H9 (cell line): ENCODE results near the gene CRABP2. TPM values are rescaled to one million over a fixed set of nuclear protein-coding genes. Genes with fewer than 3 reads are reported as not detected.

Source experiments
- DNase-seq: peaks from one replicate; pipeline ENCODE4 v3.0.0-alpha.2; 2017
- H2AFZ ChIP-seq: one replicate; pipeline ENCODE4 v1.6.1; 2013; ENCODE audit warnings: mild to moderate bottlenecking, low read length, control low read depth, moderate library complexity
- H2AK5ac ChIP-seq: 2 replicates; pipeline ENCODE4 v1.6.1; 2013; ENCODE audit warnings: low read length, control low read depth, mixed read lengths; ENCODE audit not compliant: insufficient read length
- H2BK120ac ChIP-seq: one replicate; pipeline ENCODE4 v1.6.1; 2013; ENCODE audit warnings: low read depth, mild to moderate bottlenecking, low read length, control low read depth, inconsistent platforms; ENCODE audit not compliant: poor library complexity, severe bottlenecking
- H2BK12ac ChIP-seq: 2 replicates; pipeline ENCODE4 v1.6.1; 2013; ENCODE audit warnings: low read length, control low read depth, mixed read lengths, low read depth; ENCODE audit not compliant: insufficient read length
- H2BK15ac ChIP-seq: 2 replicates; pipeline ENCODE4 v1.6.1; 2013; ENCODE audit warnings: low read depth, low read length, control low read depth
- H2BK20ac ChIP-seq: one replicate; pipeline ENCODE4 v1.6.1; 2013; ENCODE audit warnings: low read depth, mild to moderate bottlenecking, low read length, control low read depth, inconsistent platforms; ENCODE audit not compliant: poor library complexity, severe bottlenecking
- H2BK5ac ChIP-seq: 2 replicates; pipeline ENCODE4 v1.6.1; 2013; ENCODE audit warnings: low read length, control low read depth, mixed read lengths; ENCODE audit not compliant: insufficient read length
- H3K14ac ChIP-seq: 2 replicates; pipeline ENCODE4 v1.6.1; 2013; ENCODE audit warnings: low read length, control low read depth; ENCODE audit not compliant: insufficient read depth
- H3K18ac ChIP-seq: 2 replicates; pipeline ENCODE4 v1.6.1; 2013; ENCODE audit warnings: low read depth, mild to moderate bottlenecking, mixed read lengths, low read length, control low read depth; ENCODE audit not compliant: insufficient read length
- H3K23ac ChIP-seq: 2 replicates; pipeline ENCODE4 v1.6.1; 2013; ENCODE audit warnings: low read length, control low read depth, mixed read lengths, low read depth; ENCODE audit not compliant: insufficient read length
- H3K23me2 ChIP-seq: 2 replicates; pipeline ENCODE4 v1.6.1; 2013; ENCODE audit warnings: low read depth, mild to moderate bottlenecking, mixed read lengths, low read length, control low read depth; ENCODE audit not compliant: insufficient read length, poor library complexity, severe bottlenecking
- H3K27ac ChIP-seq: 2 replicates; pipeline ENCODE4 v1.5.1; 2013; ENCODE audit warnings: low read length, control low read depth, mixed read lengths, low read depth; ENCODE audit not compliant: insufficient read length
- H3K27me3 ChIP-seq: 2 replicates; pipeline ENCODE4 v1.6.1; 2013; ENCODE audit warnings: low read length, control low read depth, inconsistent platforms; ENCODE audit not compliant: insufficient read depth
- H3K4ac ChIP-seq: 2 replicates; pipeline ENCODE4 v1.6.1; 2013; ENCODE audit warnings: low read depth, mild to moderate bottlenecking, control low read depth, inconsistent platforms, low read length, moderate library complexity
- H3K4me1 ChIP-seq: 2 replicates; pipeline ENCODE4 v1.6.1; 2013; ENCODE audit warnings: low read length, control low read depth, inconsistent platforms; ENCODE audit not compliant: insufficient read depth
- H3K4me2 ChIP-seq: 2 replicates; pipeline ENCODE4 v1.6.1; 2013; ENCODE audit warnings: low read length, control low read depth, mixed read lengths; ENCODE audit not compliant: insufficient read length, insufficient read depth
- H3K56ac ChIP-seq: 2 replicates; pipeline ENCODE4 v1.6.1; 2013; ENCODE audit warnings: low read depth, mild to moderate bottlenecking, mixed read lengths, low read length, control low read depth; ENCODE audit not compliant: insufficient read length
- H3K79me1 ChIP-seq: 2 replicates; pipeline ENCODE4 v1.6.1; 2013; ENCODE audit warnings: low read depth, mild to moderate bottlenecking, moderate library complexity, low read length, control low read depth, inconsistent platforms; ENCODE audit not compliant: insufficient read depth, poor library complexity, severe bottlenecking
- H3K79me2 ChIP-seq: 2 replicates; pipeline ENCODE4 v1.6.1; 2013; ENCODE audit warnings: low read length, control low read depth, inconsistent platforms; ENCODE audit not compliant: insufficient read depth
- H3K9ac ChIP-seq: 2 replicates; pipeline ENCODE4 v1.6.1; 2013; ENCODE audit warnings: low read length, control low read depth, mixed read lengths; ENCODE audit not compliant: insufficient read length; ENCODE audit errors: extremely low read depth
- H3K9me3 ChIP-seq: one replicate; pipeline ENCODE4 v1.6.1; 2013; ENCODE audit warnings: low read depth, low read length, inconsistent platforms; ENCODE audit not compliant: control insufficient read depth
- H3T11ph ChIP-seq: one replicate; pipeline ENCODE4 v1.6.1; 2013; ENCODE audit warnings: mild to moderate bottlenecking, low read length, control low read depth, inconsistent platforms
- H4K20me1 ChIP-seq: one replicate; pipeline ENCODE4 v1.6.1; 2013; ENCODE audit not compliant: control insufficient read depth, insufficient read length, insufficient read depth
- H4K5ac ChIP-seq: 2 replicates; pipeline ENCODE4 v1.6.1; 2013; ENCODE audit warnings: low read depth, mild to moderate bottlenecking, mixed read lengths, low read length, control low read depth; ENCODE audit not compliant: insufficient read length
- H4K8ac ChIP-seq: replicated peaks from 2 replicates; pipeline ENCODE4 v1.6.1; 2013; ENCODE audit warnings: low read length, control low read depth, mixed read lengths, low read depth; ENCODE audit not compliant: insufficient read length
- H4K91ac ChIP-seq: 2 replicates; pipeline ENCODE4 v1.6.1; 2013; ENCODE audit warnings: low read depth, mild to moderate bottlenecking, moderate library complexity, mixed read lengths, low read length, control low read depth; ENCODE audit not compliant: insufficient read length
- H3K27ac Mint-ChIP-seq, 3 experiments: 2 replicates in 2 of 3; 3 replicates in 1 of 3; pipeline ENCODE4 v1.8.0; 2020 to 2021; ENCODE audit warnings: mixed read lengths in 3 of 3, mild to moderate bottlenecking in 1 of 3, moderate library complexity in 1 of 3
- H3K27me3 Mint-ChIP-seq: 2 replicates; pipeline ENCODE4 v1.8.0; 2021; ENCODE audit warnings: low read depth, mild to moderate bottlenecking, moderate library complexity, mixed read lengths
- H3K36me3 Mint-ChIP-seq, 3 experiments: 2 replicates in 2 of 3; 3 replicates in 1 of 3; pipeline ENCODE4 v1.8.0; 2020 to 2021; ENCODE audit warnings: low read depth in 3 of 3, mixed read lengths in 3 of 3; ENCODE audit not compliant: insufficient read depth in 1 of 3
- H3K4me1 Mint-ChIP-seq, 2 experiments: 2 replicates each; pipeline ENCODE4 v1.8.0; 2020; ENCODE audit warnings: mixed read lengths in 2 of 2
- H3K4me3 Mint-ChIP-seq, 2 experiments: 2 replicates in 1 of 2; 3 replicates in 1 of 2; pipeline ENCODE4 v1.8.0; 2020 to 2021; ENCODE audit warnings: mild to moderate bottlenecking in 2 of 2, mixed read lengths in 2 of 2, moderate library complexity in 1 of 2
- H3K9me3 Mint-ChIP-seq, 2 experiments: 2 replicates in 1 of 2; 3 replicates in 1 of 2; pipeline ENCODE4 v1.8.0; 2020; ENCODE audit warnings: mild to moderate bottlenecking in 2 of 2, mixed read lengths in 2 of 2, moderate library complexity in 1 of 2
- WGBS: extraction: QIAGEN DNeasy Blood & Tissue Kit; methylation state at CpG from one replicate; pipeline ENCODE4 v1.1.7; 2013; ENCODE audit warnings: missing lambda C conversion rate, low lambda C conversion rate, mixed read lengths; ENCODE audit not compliant: insufficient read length; ENCODE audit errors: extremely low coverage; 5-methylcytosine and 5-hydroxymethylcytosine counted together
- total RNA-seq: library from RNA; stranded (reverse); gene quantifications from 2 replicates; pipeline ENCODE4 v1.2.1, GENCODE V29; 2021
- TF ChIP-seq, protein P1 (sequence below): fragments of 200-600 bp; sonication (generic); conservative IDR thresholded peaks from 3 replicates; pipeline ENCODE4 v1.8.0; 2021; ENCODE audit warnings: antibody characterized with exemption, mild to moderate bottlenecking

Gene CRABP2
- total RNA-seq, 1 experiment from 2014 or later: 184 TPM

DNA sequence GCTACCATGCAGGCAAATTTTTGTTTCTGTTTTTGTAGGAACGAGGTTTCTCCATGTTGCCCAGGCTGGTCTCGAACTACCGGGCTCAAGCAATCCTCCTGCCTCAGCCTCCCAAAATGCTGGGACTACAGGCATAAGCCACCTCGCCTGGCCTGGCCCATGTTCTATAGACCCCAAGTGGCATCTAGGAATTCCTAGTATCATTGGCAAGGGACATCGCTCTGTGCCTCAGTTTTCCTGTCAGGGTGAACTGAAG is 42.7 kb downstream of the CRABP2 start:
- H3K4ac ChIP-seq: no peak overlapping the region
- H2AK5ac ChIP-seq: no peak overlapping the region
- H2AFZ ChIP-seq: no peak overlapping the region
- H2BK20ac ChIP-seq: no peak overlapping the region
- H3K27ac ChIP-seq: no peak overlapping the region
- H3K27me3 ChIP-seq: no peaks in the 10 kb centered on the region; the same call in 1 of the 2 replicates
- Mint-ChIP-seq H3K4me1 (peaks cover 81 to 84% of the 10 kb centered on the region in 2 experiments), H3K9me3 (no peaks in the 10 kb centered on the region; a peak in 1 of 5 replicates), H3K36me3 (no peaks in the 10 kb centered on the region), H3K4me3 (peak overlapping the region in 1 of 2 experiments; percentile 5; a peak in 1 of 5 replicates), H3K27me3 (peaks cover 24% of the 10 kb centered on the region), H3K27ac (peak overlapping the region; percentile 36 to 99 (median 64); a peak in 6 of 7 replicates)
- no peak overlapping the region for H3K9ac ChIP-seq
- no peaks in the 10 kb centered on the region for H3K9me3 ChIP-seq
- WGBS: no CpG with 5 or more reads among the region's 5 CpGs
- no peak overlapping the region for H3K18ac ChIP-seq
- H2BK15ac ChIP-seq: no peak overlapping the region
- H3K14ac ChIP-seq: no peak overlapping the region
- no peak overlapping the region for H3T11ph ChIP-seq
- H4K8ac ChIP-seq: no peak overlapping the region
- no peaks in the 10 kb centered on the region for H3K23me2 ChIP-seq
- H4K91ac ChIP-seq: no peak overlapping the region
- H3K4me2 ChIP-seq: no peak overlapping the region
- no peaks in the 10 kb centered on the region for H3K79me2 ChIP-seq
- no peak overlapping the region for H2BK120ac ChIP-seq
- H4K5ac ChIP-seq: no peak overlapping the region
- H3K4me1 ChIP-seq: peaks cover 19% of the 10 kb centered on the region; the same call in 1 of the 2 replicates
- H3K23ac ChIP-seq: no peak overlapping the region
- H2BK12ac ChIP-seq: no peak overlapping the region
- DNase-seq: no peak
- TF ChIP-seq, protein P1, sequence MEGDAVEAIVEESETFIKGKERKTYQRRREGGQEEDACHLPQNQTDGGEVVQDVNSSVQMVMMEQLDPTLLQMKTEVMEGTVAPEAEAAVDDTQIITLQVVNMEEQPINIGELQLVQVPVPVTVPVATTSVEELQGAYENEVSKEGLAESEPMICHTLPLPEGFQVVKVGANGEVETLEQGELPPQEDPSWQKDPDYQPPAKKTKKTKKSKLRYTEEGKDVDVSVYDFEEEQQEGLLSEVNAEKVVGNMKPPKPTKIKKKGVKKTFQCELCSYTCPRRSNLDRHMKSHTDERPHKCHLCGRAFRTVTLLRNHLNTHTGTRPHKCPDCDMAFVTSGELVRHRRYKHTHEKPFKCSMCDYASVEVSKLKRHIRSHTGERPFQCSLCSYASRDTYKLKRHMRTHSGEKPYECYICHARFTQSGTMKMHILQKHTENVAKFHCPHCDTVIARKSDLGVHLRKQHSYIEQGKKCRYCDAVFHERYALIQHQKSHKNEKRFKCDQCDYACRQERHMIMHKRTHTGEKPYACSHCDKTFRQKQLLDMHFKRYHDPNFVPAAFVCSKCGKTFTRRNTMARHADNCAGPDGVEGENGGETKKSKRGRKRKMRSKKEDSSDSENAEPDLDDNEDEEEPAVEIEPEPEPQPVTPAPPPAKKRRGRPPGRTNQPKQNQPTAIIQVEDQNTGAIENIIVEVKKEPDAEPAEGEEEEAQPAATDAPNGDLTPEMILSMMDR: no peak
- no peak overlapping the region for H2BK5ac ChIP-seq
- no peaks in the 10 kb centered on the region for H3K79me1 ChIP-seq
- no peaks in the 10 kb centered on the region for H4K20me1 ChIP-seq
- H3K56ac ChIP-seq: no peak overlapping the region
